OCI-LY7 (cell line): ENCODE data around the gene CYP19A1. TPM values are rescaled to one million over a fixed set of nuclear protein-coding genes. Genes with fewer than 3 reads are reported as not detected.

Experiments
- BruUV-seq: library from RNA; stranded (reverse); fragments of 400-500 nt; replicated peaks from 2 replicates; lab custom pipeline; 2021; lab: Mats Ljungman, UMichigan
- CTCF ChIA-PET: fragments of 300-600 bp; sonication (Branson Sonifier 250); formaldehyde crosslinking; loops from one replicate; lab custom pipeline; 2022; ENCODE audit warnings: antibody characterized with exemption; ENCODE audit not compliant: unreplicated experiment; lab: Charles Lee
- POLR2A ChIA-PET: fragments of 300-600 bp; sonication (Branson Sonifier 250); formaldehyde crosslinking; loops from one replicate; lab custom pipeline; 2022; ENCODE audit warnings: antibody characterized with exemption; lab: Charles Lee
- DNase-seq: peaks from one replicate; pipeline ENCODE4 v3.0.0-alpha.2; 2015; ENCODE audit warnings: low spot score
- H2AFZ ChIP-seq: fragments of 200-600 bp; sonication (generic), shearing (Covaris generic); 2 replicates; pipeline ENCODE4 v1.6.1; 2014; ENCODE audit warnings: mild to moderate bottlenecking, antibody characterized with exemption, low read length, moderate library complexity
- H3K27ac ChIP-seq: fragments of 200-600 bp; sonication (generic); 2 replicates; pipeline ENCODE4 v1.5.1; 2014; ENCODE audit warnings: mixed run types, low read depth, mild to moderate bottlenecking, moderate library complexity, low read length, inconsistent platforms; ENCODE audit not compliant: poor library complexity, severe bottlenecking
- H3K36me3 ChIP-seq: fragments of 200-600 bp; sonication (generic); 2 replicates; pipeline ENCODE4 v1.6.1; 2014; ENCODE audit warnings: mild to moderate bottlenecking, antibody characterized with exemption, low read length, moderate library complexity, mixed read lengths; ENCODE audit not compliant: insufficient read depth
- H3K4me1 ChIP-seq: fragments of 200-600 bp; sonication (generic); 2 replicates; pipeline ENCODE4 v1.5.1; 2014; ENCODE audit warnings: mild to moderate bottlenecking, low read length; ENCODE audit not compliant: insufficient read depth, poor library complexity, severe bottlenecking
- H3K4me2 ChIP-seq: fragments of 200-600 bp; sonication (generic); 2 replicates; pipeline ENCODE4 v1.6.1; 2014; ENCODE audit warnings: mild to moderate bottlenecking, low read length
- H3K4me3 ChIP-seq: fragments of 200-600 bp; sonication (generic); 2 replicates; pipeline ENCODE4 v1.5.1; 2014; ENCODE audit warnings: mild to moderate bottlenecking, low read depth, low read length; ENCODE audit not compliant: poor library complexity, severe bottlenecking
- H3K79me2 ChIP-seq: fragments of 200-600 bp; sonication (generic); 2 replicates; pipeline ENCODE4 v1.6.1; 2016; ENCODE audit warnings: low read depth, mild to moderate bottlenecking, low read length, moderate library complexity, mixed read lengths; ENCODE audit not compliant: insufficient read depth
- H3K9me2 ChIP-seq: fragments of 200-600 bp; sonication (generic); 2 replicates; pipeline ENCODE4 v1.6.1; 2016; ENCODE audit warnings: mild to moderate bottlenecking, low read length, mixed read lengths; ENCODE audit not compliant: insufficient read depth
- H3K9me3 ChIP-seq: fragments of 200-600 bp; sonication (generic); 2 replicates; pipeline ENCODE4 v1.6.1; 2014; ENCODE audit warnings: mild to moderate bottlenecking, mixed run types, low read length, mixed read lengths
- H4K20me1 ChIP-seq: fragments of 200-600 bp; sonication (generic); 2 replicates; pipeline ENCODE4 v1.6.1; 2014; ENCODE audit warnings: mild to moderate bottlenecking, antibody characterized with exemption, low read length, moderate library complexity, mixed read lengths; ENCODE audit not compliant: insufficient read depth
- CTCF ChIP-seq: fragments of 200-600 bp; sonication (generic); conservative IDR thresholded peaks from 2 replicates; pipeline ENCODE4 v1.5.1; 2014; ENCODE audit warnings: mild to moderate bottlenecking, antibody characterized with exemption, low read length, moderate library complexity, mixed read lengths
- EZH2phosphoT487 ChIP-seq: fragments of 200-600 bp; sonication (generic); IDR thresholded peaks from 2 replicates; pipeline ENCODE4 v1.6.1; 2018; ENCODE audit warnings: low read depth, borderline replicate concordance, mild to moderate bottlenecking, mixed run types, antibody characterized with exemption, low read length, moderate library complexity, mixed read lengths
- intact Hi-C: fragments of 100-400 bp; cut with micrococcal nuclease; formaldehyde crosslinking; loops from one replicate; pipeline ENCODE4 v1.10.0; 2022; ENCODE audit not compliant: unreplicated experiment
- total RNA-seq, 2 experiments: library from RNA; depleted of rRNA in 1 of 2; stranded (reverse); fragments of >200 nt in 1 of 2; shearing (Covaris generic) in 1 of 2; gene quantifications; 2 replicates each; pipeline ENCODE4 v1.2.3, GENCODE V29; 2014 to 2022

CYP19A1 gene
- total RNA-seq, 2 experiments from 2014 or later: 0.13 TPM; not detected in 1

- no peak for TF ChIP-seq EZH2phosphoT487
- no peak for TF ChIP-seq CTCF
- intact Hi-C loops: no loop called here
- CTCF ChIA-PET: no interaction called here
- H3K4me1 ChIP-seq: no peaks in the 10 kb centered on the region
- H3K4me2 ChIP-seq: no peak overlapping the region
- H3K36me3 ChIP-seq: no peaks in the 10 kb centered on the region
- POLR2A ChIA-PET: interaction anchor here (0.6 kb wide), 2 partner anchors 58 to 298 kb away, joined by 3 to 5 read pairs; no protein-coding TSS in a partner anchor
- no peak overlapping the region for H3K4me3 ChIP-seq
- H3K9me2 ChIP-seq: no peaks in the 10 kb centered on the region
- no TSS peak for BruUV-seq
- no peaks in the 10 kb centered on the region for H4K20me1 ChIP-seq
- no peak for DNase-seq
- no peak overlapping the region for H2AFZ ChIP-seq
- no peaks in the 10 kb centered on the region for H3K79me2 ChIP-seq
- H3K27ac ChIP-seq: no peak overlapping the region
- H3K9me3 ChIP-seq: no peaks in the 10 kb centered on the region
These were observed 71.2 kb downstream of the CYP19A1 start for GRCh38 chr15:51267051-51267702.

GRCh38 chr15:51266656-51267050 is 71.7 kb downstream of the CYP19A1 start:
- Histone ChIP-seq H3K27ac (no peak overlapping the region), H4K20me1 (no peaks in the 10 kb centered on the region), H3K79me2 (no peaks in the 10 kb centered on the region), H3K36me3 (no peaks in the 10 kb centered on the region), H2AFZ (no peak overlapping the region), H3K9me3 (no peaks in the 10 kb centered on the region), H3K4me2 (no peak overlapping the region), H3K4me3 (no peak overlapping the region), H3K9me2 (no peaks in the 10 kb centered on the region), H3K4me1 (no peaks in the 10 kb centered on the region)
- BruUV-seq: no TSS peak
- TF ChIP-seq CTCF (no peak), EZH2phosphoT487 (no peak)
- intact Hi-C loops: no loop called here
- no peak for DNase-seq
- POLR2A ChIA-PET: interaction anchor here (0.6 to 1.1 kb wide), 3 partner anchors 32 to 297 kb away, joined by 3 to 5 read pairs (median 3); no protein-coding TSS in a partner anchor
- CTCF ChIA-PET: no interaction called here

- H3K4me2 ChIP-seq: no peak overlapping the region
- BruUV-seq: no TSS peak
These were observed 73.3 kb downstream of the CYP19A1 start for GRCh38 chr15:51265037-51265555.

More at GRCh38 chr15:51265037-51265555, 73.3 kb downstream of the CYP19A1 start:
- DNase-seq: no peak
- POLR2A ChIA-PET: no interaction called here
- Histone ChIP-seq H3K79me2 (no peaks in the 10 kb centered on the region), H3K9me3 (no peaks in the 10 kb centered on the region), H3K36me3 (no peaks in the 10 kb centered on the region), H2AFZ (no peak overlapping the region), H3K4me3 (no peak overlapping the region), H3K9me2 (no peaks in the 10 kb centered on the region), H3K4me1 (no peaks in the 10 kb centered on the region), H4K20me1 (no peaks in the 10 kb centered on the region), H3K27ac (no peak overlapping the region)
- intact Hi-C loops: no loop called here
- CTCF ChIA-PET: no interaction called here
- TF ChIP-seq EZH2phosphoT487 (no peak), CTCF (no peak)
